Neural progenitor cell (in vitro differentiated cells): ENCODE measurements around the gene CDCA5. TPM values are rescaled to one million over a fixed set of nuclear protein-coding genes. Genes with fewer than 3 reads are reported as not detected.
A peak's percentile ranks its signal among the peaks of the same experiment; 100 is the strongest.

ENCODE experiments used
- DNase-seq: peaks from one replicate; pipeline ENCODE4 v3.0.0-alpha.2; 2016; ENCODE audit warnings: low spot score
- H2AFZ ChIP-seq: fragments of 200-600 bp; sonication (generic); replicated peaks from 2 replicates; pipeline ENCODE4 v1.6.1; 2016; ENCODE audit warnings: antibody characterized with exemption
- H3F3A ChIP-seq: fragments of 200-600 bp; sonication (generic); 2 replicates; pipeline ENCODE4 v1.6.1; 2016; ENCODE audit warnings: antibody characterized with exemption, low read depth
- H3K27ac ChIP-seq: fragments of 200-600 bp; sonication (generic); 2 replicates; pipeline ENCODE4 v1.5.1; 2016; ENCODE audit warnings: mild to moderate bottlenecking
- H3K27me3 ChIP-seq: fragments of 200-600 bp; sonication (generic); 2 replicates; pipeline ENCODE4 v1.6.1; 2016; ENCODE audit warnings: mild to moderate bottlenecking, moderate library complexity
- H3K36me3 ChIP-seq: fragments of 200-600 bp; sonication (generic); 2 replicates; pipeline ENCODE4 v1.5.1; 2016
- H3K4me1 ChIP-seq: fragments of 200-600 bp; sonication (generic); 2 replicates; pipeline ENCODE4 v1.6.1; 2016; ENCODE audit warnings: mixed run types
- H3K4me2 ChIP-seq: fragments of 200-600 bp; sonication (generic); 2 replicates; pipeline ENCODE4 v1.6.1; 2016
- H3K4me3 ChIP-seq: fragments of 200-600 bp; sonication (generic); 2 replicates; pipeline ENCODE4 v1.5.1; 2016
- H3K79me2 ChIP-seq: fragments of 200-600 bp; sonication (generic); 2 replicates; pipeline ENCODE4 v1.6.1; 2016; ENCODE audit warnings: low read depth
- H3K9ac ChIP-seq: fragments of 200-600 bp; sonication (generic); 2 replicates; pipeline ENCODE4 v1.6.1; 2016
- H3K9me3 ChIP-seq: fragments of 200-600 bp; sonication (generic); 2 replicates; pipeline ENCODE4 v1.5.1; 2016; ENCODE audit warnings: low read depth
- H4K20me1 ChIP-seq: fragments of 200-600 bp; sonication (generic); 2 replicates; pipeline ENCODE4 v1.6.1; 2016; ENCODE audit warnings: low read depth
- H3K27ac Mint-ChIP-seq: 3 replicates; pipeline ENCODE4 v1.8.0; 2021; ENCODE audit warnings: mixed read lengths
- H3K27me3 Mint-ChIP-seq: 2 replicates; pipeline ENCODE4 v1.8.0; 2022; ENCODE audit warnings: low read depth, mild to moderate bottlenecking, inconsistent platforms, moderate library complexity, mixed read lengths; ENCODE audit not compliant: insufficient read depth
- H3K36me3 Mint-ChIP-seq: 3 replicates; pipeline ENCODE4 v1.8.0; 2021; ENCODE audit warnings: mixed read lengths
- H3K4me1 Mint-ChIP-seq: 3 replicates; pipeline ENCODE4 v1.8.0; 2021; ENCODE audit warnings: mixed read lengths
- H3K4me3 Mint-ChIP-seq: 3 replicates; pipeline ENCODE4 v1.8.0; 2021; ENCODE audit warnings: mild to moderate bottlenecking, moderate library complexity, mixed read lengths
- H3K9me3 Mint-ChIP-seq: 3 replicates; pipeline ENCODE4 v1.8.0; 2020; ENCODE audit warnings: mixed read lengths
- CTCF ChIP-seq: fragments of 200-600 bp; sonication (generic); IDR thresholded peaks from 2 replicates; pipeline ENCODE4 v1.5.1; 2017; ENCODE audit warnings: antibody characterized with exemption, mild to moderate bottlenecking
- EZH2 ChIP-seq: fragments of 200-600 bp; sonication (generic); IDR thresholded peaks from 2 replicates; pipeline ENCODE4 v1.6.1; 2017; ENCODE audit warnings: antibody characterized with exemption, mild to moderate bottlenecking, moderate library complexity
- EZH2phosphoT487 ChIP-seq: fragments of 200-600 bp; sonication (generic); IDR thresholded peaks from 2 replicates; pipeline ENCODE4 v1.6.1; 2017; ENCODE audit warnings: antibody characterized with exemption
- total RNA-seq: library from RNA; depleted of rRNA; stranded (reverse); fragments of >200 nt; gene quantifications from 2 replicates; pipeline ENCODE4 v1.2.3, GENCODE V29; 2015; ENCODE audit warnings: low replicate concordance

Gene CDCA5
- total RNA-seq, 1 donor from 2014 or later, result 46.7 TPM

DNA sequence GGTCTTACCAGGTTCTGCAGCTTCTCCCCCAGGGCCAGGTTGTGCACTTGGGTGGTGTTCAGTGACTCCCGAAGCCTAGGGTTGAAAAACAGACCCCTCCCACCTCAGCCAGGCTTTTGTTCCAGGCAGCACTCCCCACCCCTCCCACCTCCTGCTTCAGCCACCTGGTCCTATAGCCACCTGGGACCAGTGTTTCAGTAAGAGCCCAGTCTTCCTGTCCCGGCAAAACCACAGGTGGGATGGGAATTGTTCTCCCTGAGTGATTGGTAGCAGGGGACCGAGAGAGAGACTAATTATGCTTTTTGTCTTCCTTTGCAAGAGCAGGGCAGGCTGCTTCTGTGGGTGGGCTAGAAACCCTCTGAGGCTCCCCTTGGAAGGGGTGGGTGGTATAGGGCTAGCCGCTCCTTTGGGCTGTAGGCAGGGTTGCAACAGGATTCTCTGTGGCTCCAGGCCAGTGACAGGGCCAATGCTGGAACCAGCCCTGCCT lies 17.0 kb downstream of the CDCA5 start:
- no peak overlapping the region for H3K4me3 ChIP-seq
- H3K36me3 Mint-ChIP-seq, result no peaks in the 10 kb centered on the region
- peak overlapping the region; percentile 68 for H2AFZ ChIP-seq
- H3K9me3 ChIP-seq, result no peaks in the 10 kb centered on the region
- peak overlapping the region; percentile 27 for H3K4me2 ChIP-seq
- no peak overlapping the region for H3K9ac ChIP-seq
- H3K9me3 Mint-ChIP-seq, result no peaks in the 10 kb centered on the region
- peaks cover 15% of the 10 kb centered on the region for H3K4me1 ChIP-seq
- no peak overlapping the region for H3K27ac Mint-ChIP-seq
- peak; percentile 37 for DNase-seq
- no peaks in the 10 kb centered on the region for H4K20me1 ChIP-seq
- no peaks in the 10 kb centered on the region for H3K27me3 ChIP-seq
- H3K79me2 ChIP-seq, result no peaks in the 10 kb centered on the region
- peaks cover 8% of the 10 kb centered on the region for H3F3A ChIP-seq
- no peak overlapping the region for H3K4me3 Mint-ChIP-seq
- peaks cover under 1% of the 10 kb centered on the region for H3K27me3 Mint-ChIP-seq
- TF ChIP-seq EZH2phosphoT487 (no peak), EZH2 (no peak), CTCF (no peak)
- H3K36me3 ChIP-seq, result no peaks in the 10 kb centered on the region
- peaks cover 2% of the 10 kb centered on the region for H3K4me1 Mint-ChIP-seq
- H3K27ac ChIP-seq, result no peak overlapping the region

DNA sequence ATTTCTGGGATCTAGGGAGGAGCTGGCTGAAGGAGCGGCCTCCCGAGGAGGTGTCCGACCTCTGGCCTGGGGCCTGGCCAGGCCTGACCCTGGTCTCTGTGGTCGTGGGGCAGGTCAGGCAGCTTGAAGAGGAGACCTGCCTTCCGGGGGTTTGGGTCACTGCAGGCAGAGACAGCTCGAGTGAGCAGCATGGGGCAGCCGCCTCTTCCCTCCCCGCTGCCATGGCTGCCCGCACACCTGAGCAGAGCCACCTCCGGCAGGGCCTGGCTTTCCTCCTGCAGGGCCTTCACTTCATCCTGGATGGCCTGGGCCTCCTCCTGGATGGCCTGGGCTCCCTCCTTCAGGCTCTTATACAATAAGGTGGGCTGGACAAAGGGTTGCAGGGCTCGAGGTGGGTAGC lies 17.5 kb downstream of the CDCA5 start:
- Histone ChIP-seq H3K79me2 (no peaks in the 10 kb centered on the region), H3K4me2 (peak overlapping the region; percentile 27), H3F3A (peaks cover 8% of the 10 kb centered on the region), H3K27ac (no peak overlapping the region), H3K4me1 (peaks cover 15% of the 10 kb centered on the region), H4K20me1 (no peaks in the 10 kb centered on the region), H3K4me3 (no peak overlapping the region), H3K36me3 (no peaks in the 10 kb centered on the region), H3K27me3 (no peaks in the 10 kb centered on the region), H3K9me3 (no peaks in the 10 kb centered on the region), H3K9ac (no peak overlapping the region), H2AFZ (peak overlapping the region; percentile 68)
- Mint-ChIP-seq H3K27me3 (peaks cover 2% of the 10 kb centered on the region), H3K4me1 (peaks cover 2% of the 10 kb centered on the region), H3K4me3 (no peak overlapping the region), H3K9me3 (no peaks in the 10 kb centered on the region), H3K36me3 (no peaks in the 10 kb centered on the region), H3K27ac (no peak overlapping the region)
- TF ChIP-seq EZH2 (no peak), EZH2phosphoT487 (no peak), CTCF (no peak)
- no peak for DNase-seq

DNA sequence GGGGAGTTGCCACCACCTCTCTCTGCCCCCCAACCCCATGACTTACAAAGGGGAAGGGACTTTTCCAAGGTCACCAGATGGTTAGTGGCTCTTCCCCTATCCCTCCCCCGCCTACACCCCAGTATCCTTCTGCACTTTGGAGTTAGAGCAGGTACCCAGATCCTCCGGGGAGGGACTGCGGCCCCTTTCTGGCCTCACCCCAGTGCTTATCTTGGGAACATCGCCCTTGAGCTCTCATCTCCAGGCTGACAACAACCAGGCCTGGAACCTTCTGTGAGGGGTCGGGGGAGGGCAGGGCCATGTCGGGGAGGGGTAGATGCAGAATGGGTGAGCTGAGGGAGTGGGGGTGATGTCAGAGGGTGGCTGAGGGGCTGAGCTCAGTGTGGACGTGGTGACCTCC lies 18.0 kb downstream of the CDCA5 start:
- Histone ChIP-seq H3K27ac (no peak overlapping the region), H3K4me3 (no peak overlapping the region), H3K9me3 (no peaks in the 10 kb centered on the region), H3K9ac (no peak overlapping the region), H3K4me2 (no peak overlapping the region), H3K4me1 (peaks cover 15% of the 10 kb centered on the region), H3K36me3 (no peaks in the 10 kb centered on the region), H2AFZ (no peak overlapping the region), H3K27me3 (no peaks in the 10 kb centered on the region), H3F3A (peaks cover 8% of the 10 kb centered on the region), H3K79me2 (no peaks in the 10 kb centered on the region), H4K20me1 (no peaks in the 10 kb centered on the region)
- H3K27me3 Mint-ChIP-seq, result peaks cover 2% of the 10 kb centered on the region
- TF ChIP-seq EZH2 (no peak), EZH2phosphoT487 (no peak), CTCF (no peak)
- H3K36me3 Mint-ChIP-seq, result no peaks in the 10 kb centered on the region
- H3K4me3 Mint-ChIP-seq, result no peak overlapping the region
- no peak for DNase-seq
- no peaks in the 10 kb centered on the region for H3K9me3 Mint-ChIP-seq
- H3K4me1 Mint-ChIP-seq, result peaks cover 5% of the 10 kb centered on the region
- H3K27ac Mint-ChIP-seq, result no peak overlapping the region
